ENCODE measurements around the gene CTNNA2.

Gene CTNNA2

DNA sequence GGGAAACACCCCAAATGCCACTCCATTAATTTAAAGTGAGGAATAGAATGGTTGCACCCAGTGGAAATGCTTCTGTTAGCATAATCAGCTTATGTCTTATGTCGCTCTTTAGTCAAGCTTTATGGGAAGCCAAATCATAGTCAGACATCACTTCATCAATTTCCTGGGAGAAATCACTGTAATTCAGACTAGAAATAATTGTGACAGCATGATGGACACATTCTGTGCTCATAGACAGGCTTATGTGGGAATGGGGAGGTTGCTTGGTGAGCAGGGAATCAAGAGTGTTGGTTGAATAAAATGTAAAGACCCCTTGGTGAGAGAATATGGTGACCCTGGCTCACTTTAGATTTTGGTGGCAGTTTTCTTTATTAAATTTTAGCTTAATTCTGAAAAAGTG, 174.0 kb downstream of the CTNNA2 start:
- WGBS, 2 donors (ENCODE audit: extremely low coverage in 2 of 2, insufficient read length in 2 of 2, insufficient replicate concordance in 1 of 2): no CpG with 5 or more reads among the region's 1 CpG
- H2BK5ac ChIP-seq (ENCODE audit: low read length): no peak overlapping the region

DNA sequence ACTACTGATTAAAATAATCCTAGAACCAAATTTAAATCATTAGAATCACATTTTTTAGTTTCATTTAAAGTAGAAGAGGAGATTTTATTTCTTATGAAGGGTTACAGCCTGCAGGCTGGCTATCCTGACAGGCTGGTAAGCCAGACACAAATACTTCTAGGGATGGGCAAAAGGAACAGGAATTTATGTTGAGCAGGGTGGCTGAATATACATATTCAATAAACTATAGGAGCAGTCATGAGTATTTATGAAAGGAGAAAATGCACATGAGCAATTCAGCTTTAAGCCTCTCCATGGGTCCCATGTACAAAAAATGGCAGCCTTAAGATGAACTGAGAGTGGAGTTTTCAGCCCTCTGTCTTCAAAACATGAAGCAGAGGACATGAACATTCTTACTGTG, 182.4 kb downstream of the CTNNA2 start:
- H2AFZ ChIP-seq (ENCODE audit: low read length): peak overlapping the region; percentile 3
- H3K27me3 ChIP-seq (ENCODE audit: control insufficient read depth in 3 of 3, insufficient read depth in 3 of 3, low read depth in 1 of 3, low read length in 3 of 3): no peaks in the 10 kb centered on the region
- no peak overlapping the region for H4K8ac ChIP-seq (ENCODE audit: low read depth, low read length)
- H3K4me2 ChIP-seq (ENCODE audit: insufficient read depth, low read length, poor library complexity, severe bottlenecking): no peak overlapping the region
- H2AK5ac ChIP-seq (ENCODE audit: low read depth, low read length): no peak overlapping the region
- no peaks in the 10 kb centered on the region for H3K36me3 ChIP-seq (replicated peaks in 1 of 2; ENCODE audit: control insufficient read depth in 2 of 2, insufficient read depth in 2 of 2, low read length in 2 of 2)
- H3K9ac ChIP-seq (ENCODE audit: low read depth, low read length, poor library complexity): no peak overlapping the region
- H2BK12ac ChIP-seq (ENCODE audit: low read length): no peak overlapping the region
- H2BK5ac ChIP-seq (ENCODE audit: low read length): no peak overlapping the region
- H3K4me3 ChIP-seq (ENCODE audit: low read length in 2 of 2): no peak overlapping the region
- no peaks in the 10 kb centered on the region for H3K79me1 ChIP-seq (ENCODE audit: low read depth, low read length)
- H2BK15ac ChIP-seq (ENCODE audit: low read length): no peak overlapping the region
- no peak overlapping the region for H3K4ac ChIP-seq (ENCODE audit: low read length)
- no peak overlapping the region for H3K27ac ChIP-seq (replicated peaks; ENCODE audit: low read length)
- H2BK120ac ChIP-seq (ENCODE audit: low read depth, low read length): no peak overlapping the region
- H3K18ac ChIP-seq (ENCODE audit: low read length): no peak overlapping the region
- no peak overlapping the region for H4K91ac ChIP-seq (ENCODE audit: low read depth, low read length, poor library complexity)
- no peaks in the 10 kb centered on the region for H3K9me3 ChIP-seq (replicated peaks in 1 of 2; ENCODE audit: control insufficient read depth in 2 of 2, insufficient read depth in 1 of 2, low read depth in 1 of 2, low read length in 2 of 2)
- H3K23ac ChIP-seq (ENCODE audit: low read depth, low read length, poor library complexity): no peak overlapping the region
- no peak for DNase-seq (ENCODE audit: low spot score)
- peaks cover 0 to 6% of the 10 kb centered on the region in 2 donors for H3K4me1 ChIP-seq (ENCODE audit: control insufficient read depth in 2 of 2, insufficient read depth in 1 of 2, low read depth in 1 of 2, low read length in 2 of 2)
- no peak overlapping the region for H3K14ac ChIP-seq (ENCODE audit: low read length)

More for the DNA sequence above, 174.0 kb downstream of the CTNNA2 start:
- Histone ChIP-seq H3K27ac (replicated peaks; ENCODE audit: low read length) (no peak overlapping the region), H3K4me1 (ENCODE audit: control insufficient read depth in 2 of 2, insufficient read depth in 1 of 2, low read depth in 1 of 2, low read length in 2 of 2) (peaks cover 0 to 1% of the 10 kb centered on the region in 2 donors), H3K36me3 (replicated peaks in 1 of 2; ENCODE audit: control insufficient read depth in 2 of 2, insufficient read depth in 2 of 2, low read length in 2 of 2) (no peaks in the 10 kb centered on the region), H3K18ac (ENCODE audit: low read length) (no peak overlapping the region), H3K79me1 (ENCODE audit: low read depth, low read length) (no peaks in the 10 kb centered on the region), H2AK5ac (ENCODE audit: low read depth, low read length) (no peak overlapping the region), H2BK120ac (ENCODE audit: low read depth, low read length) (no peak overlapping the region), H2BK12ac (ENCODE audit: low read length) (no peak overlapping the region), H3K4me2 (ENCODE audit: insufficient read depth, low read length, poor library complexity, severe bottlenecking) (no peak overlapping the region), H3K27me3 (ENCODE audit: control insufficient read depth in 3 of 3, insufficient read depth in 3 of 3, low read depth in 1 of 3, low read length in 3 of 3) (no peaks in the 10 kb centered on the region), H3K9me3 (replicated peaks in 1 of 2; ENCODE audit: control insufficient read depth in 2 of 2, insufficient read depth in 1 of 2, low read depth in 1 of 2, low read length in 2 of 2) (no peaks in the 10 kb centered on the region), H3K4ac (ENCODE audit: low read length) (no peak overlapping the region), H2BK15ac (ENCODE audit: low read length) (no peak overlapping the region), H3K23ac (ENCODE audit: low read depth, low read length, poor library complexity) (no peak overlapping the region), H2AFZ (ENCODE audit: low read length) (no peak overlapping the region), H3K9ac (ENCODE audit: low read depth, low read length, poor library complexity) (no peak overlapping the region), H3K14ac (ENCODE audit: low read length) (no peak overlapping the region), H4K8ac (ENCODE audit: low read depth, low read length) (no peak overlapping the region), H3K4me3 (ENCODE audit: low read length in 2 of 2) (no peak overlapping the region), H4K91ac (ENCODE audit: low read depth, low read length, poor library complexity) (no peak overlapping the region)
- DNase-seq (ENCODE audit: low spot score): no peak

DNA sequence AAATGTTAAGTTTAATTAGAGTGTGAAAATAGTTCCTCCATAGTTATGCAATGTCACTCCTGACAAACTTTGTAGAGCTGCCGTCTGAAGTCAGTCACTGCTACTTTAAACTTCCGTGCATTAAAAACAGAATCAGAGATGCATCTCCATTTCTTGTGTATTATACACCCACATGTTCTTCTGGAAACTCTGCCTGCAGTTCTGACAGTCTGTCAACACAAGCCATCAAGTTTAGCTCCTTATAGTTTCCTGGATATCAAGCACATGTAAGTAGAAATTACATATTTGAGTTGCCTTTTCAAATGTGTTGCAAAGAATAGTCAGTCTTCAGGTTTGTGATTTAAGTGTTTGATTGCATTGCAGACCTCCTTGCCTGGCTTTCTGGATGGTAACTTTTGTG, 184.3 kb downstream of the CTNNA2 start:
- Histone ChIP-seq H3K9me3 (replicated peaks in 1 of 2; ENCODE audit: control insufficient read depth in 2 of 2, insufficient read depth in 1 of 2, low read depth in 1 of 2, low read length in 2 of 2) (no peaks in the 10 kb centered on the region), H2BK12ac (ENCODE audit: low read length) (no peak overlapping the region), H3K18ac (ENCODE audit: low read length) (no peak overlapping the region), H2BK15ac (ENCODE audit: low read length) (no peak overlapping the region), H3K4me1 (ENCODE audit: control insufficient read depth in 2 of 2, insufficient read depth in 1 of 2, low read depth in 1 of 2, low read length in 2 of 2) (peaks cover 0 to 6% of the 10 kb centered on the region in 2 donors), H2AFZ (ENCODE audit: low read length) (no peak overlapping the region), H3K4ac (ENCODE audit: low read length) (no peak overlapping the region), H2BK5ac (ENCODE audit: low read length) (no peak overlapping the region), H3K79me1 (ENCODE audit: low read depth, low read length) (no peaks in the 10 kb centered on the region), H4K8ac (ENCODE audit: low read depth, low read length) (no peak overlapping the region), H3K4me2 (ENCODE audit: insufficient read depth, low read length, poor library complexity, severe bottlenecking) (no peak overlapping the region), H3K23ac (ENCODE audit: low read depth, low read length, poor library complexity) (no peak overlapping the region), H4K91ac (ENCODE audit: low read depth, low read length, poor library complexity) (no peak overlapping the region), H2BK120ac (ENCODE audit: low read depth, low read length) (no peak overlapping the region), H3K9ac (ENCODE audit: low read depth, low read length, poor library complexity) (no peak overlapping the region), H3K36me3 (replicated peaks in 1 of 2; ENCODE audit: control insufficient read depth in 2 of 2, insufficient read depth in 2 of 2, low read length in 2 of 2) (no peaks in the 10 kb centered on the region), H3K14ac (ENCODE audit: low read length) (no peak overlapping the region), H3K27me3 (ENCODE audit: control insufficient read depth in 3 of 3, insufficient read depth in 3 of 3, low read depth in 1 of 3, low read length in 3 of 3) (no peaks in the 10 kb centered on the region), H3K4me3 (ENCODE audit: low read length in 2 of 2) (no peak overlapping the region), H2AK5ac (ENCODE audit: low read depth, low read length) (no peak overlapping the region), H3K27ac (replicated peaks; ENCODE audit: low read length) (no peak overlapping the region)
- WGBS, 2 donors (ENCODE audit: extremely low coverage in 2 of 2, insufficient read length in 2 of 2, insufficient replicate concordance in 1 of 2): no CpG with 5 or more reads among the region's 2 CpGs
- no peak for DNase-seq (ENCODE audit: low spot score)

DNA sequence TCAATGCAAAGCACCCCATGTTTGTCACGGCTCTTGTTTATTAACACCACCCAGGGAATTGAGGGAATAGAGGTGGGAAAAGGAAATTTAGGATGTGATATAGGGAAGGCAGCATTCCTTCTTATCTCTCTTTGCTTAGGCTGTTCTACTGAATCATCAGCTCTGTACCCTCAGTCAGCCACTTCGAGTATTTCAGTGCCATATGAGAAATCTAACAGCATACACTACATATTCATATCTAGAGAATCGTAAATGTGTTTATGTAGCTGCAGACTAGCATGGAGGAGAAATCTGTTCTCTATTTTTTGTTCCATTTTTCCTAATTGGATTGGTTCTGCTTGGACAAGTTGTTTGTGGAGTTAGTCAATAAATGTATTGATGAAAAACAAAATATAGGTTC, 187.8 kb downstream of the CTNNA2 start:
- Histone ChIP-seq H3K14ac (ENCODE audit: low read length) (no peak overlapping the region), H3K79me1 (ENCODE audit: low read depth, low read length) (no peaks in the 10 kb centered on the region), H3K23ac (ENCODE audit: low read depth, low read length, poor library complexity) (no peak overlapping the region), H2AK5ac (ENCODE audit: low read depth, low read length) (no peak overlapping the region), H3K27me3 (ENCODE audit: control insufficient read depth in 3 of 3, insufficient read depth in 3 of 3, low read depth in 1 of 3, low read length in 3 of 3) (no peaks in the 10 kb centered on the region), H3K9ac (ENCODE audit: low read depth, low read length, poor library complexity) (no peak overlapping the region), H2AFZ (ENCODE audit: low read length) (no peak overlapping the region), H3K9me3 (replicated peaks in 1 of 2; ENCODE audit: control insufficient read depth in 2 of 2, insufficient read depth in 1 of 2, low read depth in 1 of 2, low read length in 2 of 2) (no peaks in the 10 kb centered on the region), H3K4ac (ENCODE audit: low read length) (no peak overlapping the region), H3K18ac (ENCODE audit: low read length) (no peak overlapping the region), H2BK5ac (ENCODE audit: low read length) (no peak overlapping the region), H4K8ac (ENCODE audit: low read depth, low read length) (no peak overlapping the region), H3K27ac (replicated peaks; ENCODE audit: low read length) (no peak overlapping the region), H3K36me3 (replicated peaks in 1 of 2; ENCODE audit: control insufficient read depth in 2 of 2, insufficient read depth in 2 of 2, low read length in 2 of 2) (no peaks in the 10 kb centered on the region), H3K4me2 (ENCODE audit: insufficient read depth, low read length, poor library complexity, severe bottlenecking) (no peak overlapping the region), H2BK120ac (ENCODE audit: low read depth, low read length) (no peak overlapping the region), H4K91ac (ENCODE audit: low read depth, low read length, poor library complexity) (no peak overlapping the region), H3K4me1 (ENCODE audit: control insufficient read depth in 2 of 2, insufficient read depth in 1 of 2, low read depth in 1 of 2, low read length in 2 of 2) (peaks cover 0 to 2% of the 10 kb centered on the region in 2 donors), H3K4me3 (ENCODE audit: low read length in 2 of 2) (no peak overlapping the region), H2BK15ac (ENCODE audit: low read length) (no peak overlapping the region), H2BK12ac (ENCODE audit: low read length) (no peak overlapping the region)
- no peak for DNase-seq (ENCODE audit: low spot score)
- no CpG with 5 or more reads among the region's 3 CpGs for WGBS, 2 donors (ENCODE audit: extremely low coverage in 2 of 2, insufficient read length in 2 of 2, insufficient replicate concordance in 1 of 2)
